HG02798 (cell line): ENCODE measurements around the gene TLX2.
"Not testable (repeated sequence)": the region's sequence is repeated elsewhere in the genome, so short reads cannot be mapped to it uniquely, and the experiment has no call there.

Experiments
- ATAC-seq: cut with Tn5 transposase; IDR thresholded peaks from one replicate; pipeline ENCODE4 v1.9.1; 2021; ENCODE audit warnings: mild to moderate bottlenecking; ENCODE audit not compliant: unreplicated experiment, poor library complexity

Gene TLX2

DNA sequence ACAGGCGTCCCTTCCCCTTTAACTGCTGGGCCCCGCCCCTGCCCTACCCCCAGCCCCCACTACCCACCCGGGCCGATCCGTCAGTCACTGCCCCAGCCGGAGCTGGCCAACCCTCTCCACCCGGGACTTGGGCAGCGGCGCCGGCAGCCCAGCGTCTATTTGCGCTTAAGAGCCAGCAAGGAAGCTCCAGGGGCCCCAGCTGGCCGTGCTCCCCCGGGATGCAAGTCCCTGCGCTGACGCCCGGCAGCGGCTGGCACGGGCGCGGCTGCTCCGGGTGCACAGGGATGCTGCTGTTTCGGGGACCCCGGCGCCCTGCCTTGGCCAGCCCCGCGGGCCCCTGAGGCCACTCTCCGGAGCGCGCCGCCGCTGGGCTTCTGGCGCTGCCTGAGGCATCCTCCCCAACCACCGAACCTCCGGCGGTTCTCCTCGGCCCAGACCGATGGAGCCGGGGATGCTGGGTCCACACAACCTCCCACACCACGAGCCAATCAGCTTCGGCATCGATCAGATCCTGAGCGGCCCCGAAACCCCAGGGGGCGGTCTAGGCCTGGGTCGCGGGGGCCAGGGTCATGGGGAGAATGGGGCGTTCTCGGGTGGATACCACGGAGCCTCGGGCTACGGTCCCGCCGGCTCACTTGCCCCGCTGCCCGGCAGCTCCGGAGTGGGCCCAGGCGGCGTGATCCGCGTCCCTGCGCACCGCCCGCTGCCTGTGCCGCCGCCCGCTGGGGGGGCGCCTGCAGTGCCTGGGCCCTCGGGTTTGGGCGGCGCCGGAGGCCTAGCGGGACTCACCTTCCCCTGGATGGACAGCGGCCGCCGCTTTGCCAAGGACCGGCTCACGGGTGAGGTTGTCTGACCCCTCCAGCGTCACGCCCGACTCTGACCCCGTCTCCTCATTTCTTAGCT, at the start of gene TLX2:
TSS of gene TLX2 (plus strand) at position 83 of the 903 bp plus-strand sequence. CDS start at position 440, 357 bp downstream.
- ATAC-seq = no peak

DNA sequence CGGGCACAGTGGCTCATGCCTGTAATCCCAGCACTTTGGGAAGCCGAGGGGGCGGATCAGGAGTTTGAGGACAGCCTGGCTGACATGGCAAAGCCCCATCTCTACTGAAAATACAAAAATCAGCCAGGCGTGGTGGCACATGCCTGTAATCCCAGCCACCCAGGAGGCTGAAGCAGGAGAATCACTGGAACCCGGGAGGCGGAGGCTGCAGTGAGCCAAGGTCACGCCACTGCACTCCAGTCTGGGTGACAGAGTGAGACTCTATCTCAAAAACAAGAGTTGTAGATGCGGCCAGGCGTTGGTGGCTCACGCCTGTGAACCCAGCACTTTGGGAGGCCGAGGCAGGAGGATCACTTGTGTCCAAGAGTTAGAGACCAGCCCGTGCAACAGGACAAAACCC, 43.5 kb upstream of the TLX2 start:
- not testable (repeated sequence) for ATAC-seq

DNA sequence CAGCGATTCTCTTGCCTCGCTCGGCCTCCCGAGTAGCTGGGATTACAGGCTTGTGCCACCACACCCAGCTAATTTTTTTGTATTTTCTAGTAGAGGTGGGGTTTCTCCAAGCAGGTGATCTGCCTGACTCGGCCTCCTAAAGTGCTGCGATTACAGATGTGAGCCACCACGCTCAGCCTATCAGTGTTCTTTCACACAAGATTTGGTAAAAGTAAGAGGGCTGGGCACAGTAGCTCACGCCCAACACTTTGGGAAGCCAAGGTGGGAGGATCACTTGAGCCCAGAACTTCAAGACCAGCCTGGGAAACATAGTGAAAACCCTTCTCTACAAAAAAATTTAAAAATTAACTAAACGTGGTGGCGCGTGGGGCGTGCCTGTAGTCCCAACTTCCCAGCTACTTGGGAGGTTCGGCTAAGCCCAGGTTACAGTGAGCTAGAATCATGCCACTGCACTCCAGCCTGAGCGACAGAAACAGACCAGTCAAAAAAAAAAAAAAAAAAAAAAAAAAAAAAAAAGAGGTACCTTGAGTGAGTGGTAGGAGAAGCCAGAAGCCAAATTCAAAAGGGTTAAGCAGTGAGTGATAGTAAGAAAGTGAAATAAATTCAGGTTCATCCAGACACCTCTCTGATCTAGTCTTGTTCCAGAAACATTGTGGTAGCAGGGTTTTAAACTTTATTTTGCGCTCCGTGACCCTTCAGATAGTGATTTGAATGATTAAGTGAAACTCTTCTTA, 42.8 kb upstream of the TLX2 start:
- no peak for ATAC-seq

DNA sequence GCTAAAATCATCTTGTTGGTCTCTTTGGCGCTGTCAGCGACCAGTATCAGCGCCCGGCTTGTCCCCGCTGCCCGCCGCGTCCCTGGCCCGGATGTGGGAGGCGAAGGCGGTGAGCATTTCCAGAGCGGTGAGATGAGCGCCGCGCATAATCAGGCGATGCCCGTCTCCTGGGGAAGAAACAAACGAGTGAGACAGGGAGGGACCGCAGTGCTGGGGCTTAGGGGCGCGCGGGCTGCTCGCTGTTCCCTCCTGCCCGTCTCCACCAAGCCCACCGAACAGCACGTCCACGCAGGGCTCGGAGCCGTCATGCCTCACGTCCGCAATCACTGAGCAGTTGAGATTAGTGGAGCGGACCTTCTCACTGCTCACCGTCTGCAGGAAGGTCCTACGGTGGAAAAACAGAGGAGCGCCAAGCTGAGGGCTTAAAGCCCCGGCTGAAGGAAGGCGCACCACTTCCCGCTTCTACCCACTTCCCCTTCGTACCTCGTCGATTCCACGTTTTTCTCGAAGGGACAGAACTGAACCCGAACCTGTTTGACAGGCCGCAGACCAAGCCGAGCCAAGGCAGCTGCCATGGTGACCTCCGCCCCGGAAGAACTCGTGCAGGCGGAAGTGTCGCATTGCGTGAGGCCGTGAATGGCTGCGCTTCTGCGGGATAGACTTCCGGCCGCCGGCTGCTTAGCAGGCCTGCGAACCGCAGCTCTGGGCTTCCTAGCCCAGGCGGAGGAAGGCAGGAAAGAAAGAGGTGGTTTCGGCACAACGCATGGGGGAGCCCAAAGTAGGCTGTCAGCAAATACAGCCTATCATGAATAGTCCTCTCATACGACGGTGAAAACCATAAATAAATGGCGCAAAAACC, 41.9 kb upstream of the TLX2 start, which contains the start of gene MRPL53:
TSS of gene MRPL53 (minus strand) at position 595 of the 859 bp plus-strand sequence. CDS start at position 575, 20 bp downstream.
- ATAC-seq = peak; percentile 94

DNA sequence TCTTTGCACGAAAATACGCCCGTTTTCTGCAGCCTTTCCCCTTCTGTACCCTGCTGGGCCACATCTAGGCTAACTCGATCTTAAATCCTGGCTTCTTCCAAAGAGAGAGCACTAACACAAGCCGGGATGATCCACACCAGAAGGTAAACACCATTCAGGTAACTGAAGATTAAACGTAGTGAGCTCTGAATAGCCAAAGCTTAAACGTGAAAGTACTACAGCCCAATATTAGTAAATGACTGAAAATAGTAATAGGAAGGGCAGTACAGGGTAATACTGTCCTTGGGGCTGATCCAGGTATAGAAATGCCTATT, 41.3 kb upstream of the TLX2 start:
- no peak for ATAC-seq

DNA sequence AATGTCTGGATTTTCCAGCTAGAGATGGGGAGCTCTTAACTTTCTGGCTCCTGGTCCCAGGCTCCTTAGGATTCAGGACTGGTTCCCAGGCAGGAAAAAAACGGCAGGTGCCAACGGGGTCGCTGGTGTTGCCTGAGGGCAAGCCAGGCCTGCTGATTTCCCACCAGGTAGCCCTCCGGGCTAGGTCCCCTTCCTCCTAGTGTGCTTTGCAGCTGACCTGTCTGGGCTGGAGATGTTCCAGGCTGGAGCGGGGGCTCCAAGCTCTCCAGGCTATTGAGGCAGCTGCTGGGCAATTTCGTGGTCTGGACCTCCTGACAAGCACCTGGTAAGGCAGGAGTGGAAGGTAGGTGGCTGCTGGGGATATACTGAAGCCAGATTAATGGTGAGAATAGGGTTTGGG, 39.8 kb upstream of the TLX2 start:
- ATAC-seq = no peak

DNA sequence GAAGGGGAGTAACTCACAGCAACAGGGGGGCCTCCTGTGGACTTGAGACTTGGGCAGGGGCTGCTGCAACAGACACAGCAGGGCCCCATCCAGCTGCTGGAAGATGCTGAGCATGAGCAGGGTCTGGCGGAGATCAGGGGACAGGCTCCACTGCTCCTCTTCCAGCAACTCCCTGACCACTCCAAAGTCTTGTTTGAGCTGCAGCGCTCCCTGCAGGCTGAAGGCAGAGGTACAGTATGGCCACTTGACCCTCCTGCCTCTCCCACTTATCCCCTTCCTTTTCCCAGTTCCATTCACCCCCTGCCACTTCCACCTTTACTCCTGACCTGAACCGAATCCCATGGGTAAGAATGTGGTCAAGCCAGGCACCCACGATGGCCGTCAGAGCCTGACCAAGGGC, 39.4 kb upstream of the TLX2 start:
- ATAC-seq = no peak

DNA sequence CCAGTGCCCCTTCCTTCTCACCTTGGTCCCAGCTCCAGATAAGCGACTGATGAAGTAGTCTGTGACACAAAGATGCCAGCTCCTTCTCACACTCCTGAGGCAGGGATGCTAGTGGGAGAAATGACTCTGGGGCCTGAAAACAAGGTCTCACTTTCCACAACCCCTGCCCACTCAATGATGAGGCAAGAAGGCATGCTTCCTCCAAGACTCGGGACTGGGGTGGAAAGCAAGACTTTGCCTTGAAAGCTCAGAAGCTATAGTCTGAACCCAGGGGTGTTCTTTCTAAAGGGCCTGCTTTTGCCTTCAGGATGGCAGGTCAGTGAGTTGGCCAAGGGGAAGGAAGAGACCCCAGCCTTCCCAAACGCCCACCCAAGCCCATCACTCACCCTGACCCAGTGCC, 32.8 kb upstream of the TLX2 start:
- no peak for ATAC-seq

DNA sequence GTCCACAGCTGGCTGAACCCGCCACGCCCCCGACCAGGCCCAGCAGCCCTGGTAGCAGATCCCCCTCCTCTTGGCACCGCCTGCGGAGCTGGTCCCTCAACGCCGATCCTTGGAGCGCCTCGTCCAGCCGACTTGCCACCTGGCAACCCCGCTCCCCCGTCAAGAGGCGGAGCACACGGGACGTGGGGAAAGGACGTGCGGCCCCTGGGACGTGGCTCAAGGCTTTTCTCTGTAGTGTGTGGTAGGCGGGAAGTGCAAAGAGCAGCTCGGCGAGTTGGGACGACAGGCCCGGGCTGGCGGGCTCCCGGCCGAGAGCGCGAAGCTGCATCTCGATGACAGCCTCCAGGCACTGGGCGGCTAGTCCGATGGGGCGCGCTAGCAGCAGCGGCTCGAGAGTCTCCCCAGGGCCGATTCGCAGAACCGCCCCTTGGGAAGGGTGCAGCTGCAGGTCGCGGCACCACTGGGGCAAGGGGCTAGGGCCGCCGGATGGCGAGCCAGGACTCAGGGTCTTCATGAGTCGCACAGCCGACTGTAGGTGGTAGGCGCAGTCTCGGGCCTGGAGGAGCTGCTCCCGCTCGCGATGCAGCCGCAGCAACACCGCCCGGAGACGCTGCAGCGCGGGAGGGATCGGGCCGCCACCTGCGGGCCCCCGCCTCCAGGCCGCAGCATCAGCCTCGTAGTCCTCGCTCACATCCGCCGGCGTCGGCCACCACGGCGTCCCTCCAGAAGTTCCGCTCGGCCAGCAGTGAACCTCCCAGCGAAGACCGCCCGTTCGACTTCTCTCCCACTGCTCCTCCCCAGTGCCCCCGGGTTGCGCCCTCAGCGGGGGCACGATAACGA, 32.1 kb upstream of the TLX2 start:
- peak; percentile 42 for ATAC-seq

DNA sequence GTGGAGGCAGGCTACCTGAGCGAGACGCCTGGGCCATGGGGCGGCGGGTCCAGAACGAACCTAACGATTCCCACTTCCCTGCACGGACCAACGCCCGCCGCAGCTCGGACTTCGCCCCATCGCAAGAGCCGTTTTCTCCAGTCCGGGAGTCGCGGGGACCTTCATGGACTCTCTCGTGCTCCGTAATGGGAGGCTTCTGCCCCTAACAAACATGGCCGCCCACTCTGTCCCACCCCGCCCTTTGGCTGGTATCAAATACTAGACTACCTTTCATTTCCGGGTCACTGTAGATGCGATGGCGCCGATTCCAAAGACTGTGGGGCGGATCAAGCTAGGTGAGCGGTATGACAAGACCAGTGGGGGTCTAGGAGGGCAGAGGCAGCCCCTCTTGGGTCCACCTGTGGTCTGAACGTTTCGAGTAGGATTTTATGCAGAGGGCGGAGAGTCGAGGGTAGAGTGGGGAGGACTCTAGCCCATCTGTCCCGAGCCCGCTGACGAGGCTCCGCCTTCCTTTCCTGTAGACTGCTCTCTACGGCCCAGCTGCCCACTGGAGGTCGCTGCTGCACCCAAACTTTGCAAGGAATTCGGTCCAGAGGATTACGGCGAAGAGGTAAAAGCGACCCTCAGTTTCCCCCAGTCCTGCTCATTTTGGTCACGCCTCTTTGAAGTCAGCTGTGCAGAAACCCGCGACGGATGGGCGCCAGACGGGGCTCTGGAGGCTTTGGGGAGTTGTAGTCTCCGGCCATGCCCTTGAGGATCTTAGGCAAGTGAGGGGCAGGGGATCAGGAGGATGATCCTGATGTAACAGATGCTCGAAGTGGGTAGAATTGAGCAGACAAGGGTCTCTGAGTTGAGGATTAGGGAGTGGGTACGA, 31.2 kb upstream of the TLX2 start, which contains the start of the genes CCDC142 and TTC31:
TSS of gene CCDC142 (minus strand) at position 198 of the 874 bp plus-strand sequence. CDS start at position 37, 161 bp downstream.
TSS of gene TTC31 (plus strand) at position 281 of the 874 bp plus-strand sequence. CDS start at position 296, 15 bp downstream.
- ATAC-seq = peak; percentile 93

DNA sequence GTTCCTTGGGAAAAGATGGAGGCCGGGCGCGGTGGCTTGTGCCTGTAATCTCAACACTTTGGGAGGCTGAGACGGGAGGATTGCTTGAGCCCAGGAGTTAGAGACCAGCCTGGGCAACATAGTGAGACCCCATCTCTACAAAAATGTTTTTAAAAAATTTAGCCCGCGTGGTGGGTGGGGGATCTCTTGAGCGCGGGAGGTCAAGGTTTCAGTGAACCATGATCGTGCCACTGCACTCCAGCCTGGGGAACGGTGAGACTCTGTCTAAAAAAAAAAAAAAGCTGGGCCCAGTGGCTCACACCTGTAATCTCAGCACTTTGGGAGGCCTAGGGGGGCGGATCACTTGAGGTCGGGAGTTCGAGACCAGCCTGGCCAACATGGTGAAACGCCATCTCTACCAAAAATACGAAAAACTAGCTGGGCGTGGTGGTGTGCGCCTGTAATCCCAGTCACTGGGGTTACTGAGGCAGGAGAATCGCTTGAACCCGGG, 30.5 kb upstream of the TLX2 start:
- ATAC-seq = not testable (repeated sequence)

DNA sequence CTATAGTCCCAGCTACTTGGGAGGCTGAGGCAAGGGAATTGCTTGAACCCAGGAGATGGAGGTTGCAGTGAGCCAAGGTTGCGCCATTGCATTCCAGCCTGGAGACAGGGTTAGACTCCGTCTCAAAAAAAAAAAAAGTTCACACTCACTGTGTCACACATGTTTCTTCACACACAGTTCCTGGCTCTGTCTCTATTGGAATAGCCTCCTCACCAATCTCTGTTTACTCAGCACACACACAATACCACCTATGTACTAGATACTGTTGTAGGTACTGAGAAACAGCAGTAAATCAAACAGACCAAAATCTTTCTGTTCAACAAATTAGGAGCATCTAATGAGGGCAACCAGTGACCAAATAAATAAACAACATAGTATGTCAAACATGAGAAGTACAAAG, 28.1 kb upstream of the TLX2 start:
- no peak for ATAC-seq

DNA sequence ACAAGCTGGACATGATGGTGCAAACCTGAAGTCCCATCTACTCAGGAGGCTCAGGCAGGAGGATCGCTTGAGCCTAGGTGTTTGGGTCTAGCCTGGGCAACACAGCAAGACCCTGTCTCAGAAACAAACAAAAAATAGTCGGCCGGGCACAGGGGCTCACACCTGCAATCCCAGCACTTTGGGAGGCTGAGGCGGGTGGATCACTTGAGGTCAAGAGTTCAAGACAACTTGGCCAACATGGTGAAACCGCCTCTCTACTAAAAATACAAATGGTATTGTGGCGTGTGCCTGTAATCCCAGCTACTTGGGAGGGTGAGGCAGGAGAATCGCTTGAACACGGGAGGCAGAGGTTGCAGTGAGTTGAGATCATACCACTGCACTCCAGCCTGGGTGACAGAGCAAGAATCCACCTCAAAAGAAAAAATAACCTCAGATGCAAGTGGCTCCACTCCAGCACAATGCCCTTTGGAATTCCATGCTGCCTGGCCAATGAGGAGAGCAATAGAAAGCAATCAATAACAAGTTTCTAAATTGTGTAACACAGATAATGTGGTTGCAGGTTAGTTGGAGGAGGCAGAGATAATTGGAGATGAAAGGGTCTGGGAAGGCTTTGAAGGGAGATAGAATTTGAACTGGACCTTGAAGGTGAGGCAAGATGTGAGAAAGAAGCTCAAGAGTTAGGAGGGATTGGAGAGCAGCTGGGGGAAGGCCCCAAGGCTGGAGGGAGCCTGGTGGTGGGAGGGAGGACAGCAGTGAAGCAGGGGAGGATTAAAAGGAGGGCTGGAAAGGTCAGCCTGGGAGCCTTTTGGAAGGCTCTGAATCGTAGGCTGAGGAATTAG, 25.4 kb upstream of the TLX2 start:
- no peak for ATAC-seq

DNA sequence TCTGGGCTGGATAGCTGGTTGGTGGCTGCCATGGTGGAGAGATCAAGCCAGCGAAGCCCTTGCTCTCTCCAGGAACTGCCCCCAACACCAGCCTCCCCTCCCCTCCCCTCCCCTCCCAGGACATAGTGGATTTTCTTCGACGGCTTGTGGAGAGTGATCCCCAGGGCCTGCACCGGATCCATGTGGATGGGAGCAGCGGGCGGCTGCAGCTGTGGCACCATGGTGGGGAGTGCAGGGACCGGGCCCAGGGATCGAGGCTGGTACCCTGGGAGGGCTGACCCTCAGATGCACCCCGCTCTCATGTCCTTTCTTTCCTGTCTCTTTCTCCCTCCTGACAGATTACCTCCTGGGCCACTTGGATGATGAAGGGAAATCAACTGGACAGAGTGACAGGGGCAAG, 24.3 kb upstream of the TLX2 start:
- no peak for ATAC-seq

DNA sequence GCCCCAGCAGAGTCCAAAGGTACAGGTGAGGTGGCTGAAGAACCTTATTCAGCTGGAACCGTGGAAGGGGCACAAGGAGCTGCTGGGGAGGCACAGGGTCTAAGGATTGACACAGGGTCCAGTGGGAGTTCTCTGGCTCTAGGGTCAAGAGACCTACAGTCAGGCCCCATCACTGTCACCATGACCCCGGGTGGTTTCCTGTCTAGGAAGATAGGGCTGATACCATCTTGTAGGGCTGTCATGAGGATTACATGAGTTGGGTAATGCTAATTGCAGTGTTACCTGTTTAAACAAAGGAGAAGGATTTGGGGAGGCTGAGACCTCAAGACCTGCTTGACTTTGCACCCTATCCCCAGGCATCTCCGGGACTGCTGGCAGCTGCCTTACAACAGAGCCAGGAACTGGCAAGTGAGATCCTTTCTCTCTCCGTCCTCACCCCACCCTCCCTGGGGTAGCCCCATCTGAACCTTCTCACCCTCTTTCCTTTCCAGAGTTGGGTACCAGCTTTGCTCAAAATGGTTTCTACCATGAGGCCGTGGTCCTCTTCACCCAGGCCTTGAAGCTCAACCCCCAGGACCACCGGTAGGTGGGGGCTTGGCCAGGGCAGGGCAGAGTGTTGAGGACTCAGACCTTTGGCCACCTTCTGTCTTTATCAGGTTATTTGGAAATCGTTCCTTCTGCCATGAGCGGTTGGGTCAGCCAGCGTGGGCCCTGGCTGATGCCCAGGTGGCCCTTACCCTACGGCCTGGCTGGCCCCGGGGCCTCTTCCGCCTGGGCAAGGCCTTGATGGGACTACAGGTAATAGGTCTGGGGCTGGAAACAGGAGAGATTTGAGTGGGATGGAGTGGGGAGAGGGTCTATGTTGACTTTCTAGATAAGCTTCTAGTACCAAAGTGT, 22.4 kb upstream of the TLX2 start:
- no peak for ATAC-seq

DNA sequence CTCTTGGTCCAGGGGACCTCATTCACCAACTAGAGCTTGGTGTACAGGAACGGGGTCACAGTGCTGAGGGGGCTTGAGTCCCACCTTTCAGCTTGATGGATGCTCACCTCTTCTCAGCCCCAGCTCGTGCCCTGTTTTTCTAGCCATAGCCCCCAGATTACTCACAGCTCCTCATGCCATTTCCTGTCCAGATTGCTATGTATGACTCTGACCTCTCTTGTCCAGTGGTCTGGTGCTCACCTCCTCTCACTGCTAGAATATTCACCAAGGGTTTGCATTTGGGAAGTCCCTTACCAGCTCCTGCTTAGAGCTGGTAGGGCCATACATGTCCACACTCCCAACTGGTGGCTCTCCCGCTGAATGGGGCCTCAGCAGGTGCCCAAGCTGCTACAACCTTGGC, 20.7 kb upstream of the TLX2 start:
- no peak for ATAC-seq

DNA sequence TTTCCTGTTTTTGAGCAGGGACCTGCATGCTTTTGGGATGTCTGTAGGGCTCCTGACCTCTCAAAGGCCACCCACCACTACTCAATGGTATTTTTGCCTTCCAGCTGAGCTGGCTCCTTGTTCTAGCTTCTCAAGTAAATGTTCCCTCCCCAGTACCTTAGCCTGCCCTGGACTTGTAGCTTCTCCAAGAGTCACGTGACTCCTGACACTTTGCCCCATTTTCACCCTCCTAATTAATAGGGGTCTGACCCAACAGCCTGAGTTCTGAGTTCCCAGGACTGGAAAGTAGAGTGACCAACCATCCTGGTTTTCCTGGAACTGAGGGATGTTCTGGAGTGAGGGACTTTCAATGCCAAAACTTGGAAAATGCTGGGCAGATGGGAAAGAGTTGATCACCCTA, 18.8 kb upstream of the TLX2 start:
- no peak for ATAC-seq
